Measurements from ENCODE around the gene FRAT1.
A peak's percentile ranks its signal among the peaks of the same experiment; 100 is the strongest.
"Not testable (repeated sequence)": the region's sequence is repeated elsewhere in the genome, so short reads cannot be mapped to it uniquely, and the experiment has no call there.

FRAT1 gene

GRCh38 chr10:97335188-97335619, 16.1 kb downstream of the FRAT1 start:
- no peak for DNase-seq (ENCODE audit: low spot score)

GRCh38 chr10:97336006-97336405, 16.9 kb downstream of the FRAT1 start:
- no peak for DNase-seq (ENCODE audit: low spot score)

GRCh38 chr10:97336446-97336845, 17.4 kb downstream of the FRAT1 start:
- DNase-seq (ENCODE audit: low spot score), result no peak

- DNase-seq (ENCODE audit: low spot score), result no peak
Measured at GRCh38 chr10:97336942-97337831, 18.1 kb downstream of the FRAT1 start.

- no peak for DNase-seq (ENCODE audit: low spot score)
Measured at GRCh38 chr10:97338041-97338440, 19.0 kb downstream of the FRAT1 start.

- DNase-seq (ENCODE audit: low spot score), result no peak
Measured at GRCh38 chr10:97341416-97341815, 22.3 kb downstream of the FRAT1 start.

- not testable (repeated sequence) for DNase-seq (ENCODE audit: low spot score)
Measured at GRCh38 chr10:97343664-97344063, 24.6 kb downstream of the FRAT1 start.

GRCh38 chr10:97347317-97347716, 28.2 kb downstream of the FRAT1 start:
- DNase-seq (ENCODE audit: low spot score), result no peak

- no peak for DNase-seq (ENCODE audit: low spot score)
Measured at GRCh38 chr10:97349752-97350513, 30.9 kb downstream of the FRAT1 start.

GRCh38 chr10:97353945-97354344, 34.9 kb downstream of the FRAT1 start:
- no peak for DNase-seq (ENCODE audit: low spot score)

- DNase-seq (ENCODE audit: low spot score), result no peak
Measured at GRCh38 chr10:97355571-97355975, 36.5 kb downstream of the FRAT1 start.

GRCh38 chr10:97356318-97356914, 37.3 kb downstream of the FRAT1 start:
- DNase-seq (ENCODE audit: low spot score), result peak; percentile 57

- DNase-seq (ENCODE audit: low spot score), result no peak
Measured at GRCh38 chr10:97356918-97357317, 37.8 kb downstream of the FRAT1 start.

GRCh38 chr10:97358349-97358748, 39.3 kb downstream of the FRAT1 start:
- no peak for DNase-seq (ENCODE audit: low spot score)

- no peak for DNase-seq (ENCODE audit: low spot score)
Measured at GRCh38 chr10:97358781-97359180, 39.7 kb downstream of the FRAT1 start.

GRCh38 chr10:97360705-97361536, 41.9 kb downstream of the FRAT1 start:
- no peak for DNase-seq (ENCODE audit: low spot score)

- DNase-seq (ENCODE audit: low spot score), result no peak
Measured at GRCh38 chr10:97361537-97361901, 42.4 kb downstream of the FRAT1 start.

GRCh38 chr10:97362310-97363033, 43.4 kb downstream of the FRAT1 start:
- DNase-seq (ENCODE audit: low spot score), result no peak

GRCh38 chr10:97363071-97363470, 44.0 kb downstream of the FRAT1 start:
- no peak for DNase-seq (ENCODE audit: low spot score)

- no peak for DNase-seq (ENCODE audit: low spot score)
Measured at GRCh38 chr10:97365761-97366351, 46.8 kb downstream of the FRAT1 start.

- no peak for DNase-seq (ENCODE audit: low spot score)
Measured at GRCh38 chr10:97366572-97366971, 47.5 kb downstream of the FRAT1 start.

Data from GM03348 (cell line).